GM20000 (cell line): ENCODE data around the gene ASPDH.

ENCODE experiments used
- DNase-seq: peaks from one replicate; pipeline ENCODE4 v3.0.0; 2012; ENCODE audit warnings: low spot score
- TF ChIP-seq, protein P1 (sequence below): IDR thresholded peaks from 2 replicates; pipeline ENCODE4 v1.5.1; 2012; ENCODE audit warnings: mild to moderate bottlenecking, control low read depth; ENCODE audit errors: extremely low read depth, missing control alignments

Gene ASPDH

DNA sequence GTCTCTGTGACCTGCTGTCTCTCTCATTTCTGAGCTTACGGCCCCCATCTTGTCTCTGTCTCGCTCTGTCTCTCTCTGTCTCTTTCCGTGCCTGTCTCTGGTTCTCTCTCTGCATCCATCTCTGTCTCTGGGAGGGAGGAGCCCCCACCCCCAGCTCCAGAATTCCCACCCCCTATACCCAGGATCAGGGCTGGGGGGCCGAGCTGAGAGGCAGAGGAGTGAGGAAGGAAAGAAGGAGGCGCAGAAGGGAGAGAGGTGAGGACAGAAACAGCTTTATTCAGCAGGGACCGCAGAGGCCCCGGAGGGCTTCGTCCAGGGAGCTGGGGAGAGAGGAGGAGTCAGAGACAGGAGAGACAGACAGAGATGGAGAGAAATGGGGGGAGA, 16.7 kb downstream of the ASPDH start:
- TF ChIP-seq, protein P1, sequence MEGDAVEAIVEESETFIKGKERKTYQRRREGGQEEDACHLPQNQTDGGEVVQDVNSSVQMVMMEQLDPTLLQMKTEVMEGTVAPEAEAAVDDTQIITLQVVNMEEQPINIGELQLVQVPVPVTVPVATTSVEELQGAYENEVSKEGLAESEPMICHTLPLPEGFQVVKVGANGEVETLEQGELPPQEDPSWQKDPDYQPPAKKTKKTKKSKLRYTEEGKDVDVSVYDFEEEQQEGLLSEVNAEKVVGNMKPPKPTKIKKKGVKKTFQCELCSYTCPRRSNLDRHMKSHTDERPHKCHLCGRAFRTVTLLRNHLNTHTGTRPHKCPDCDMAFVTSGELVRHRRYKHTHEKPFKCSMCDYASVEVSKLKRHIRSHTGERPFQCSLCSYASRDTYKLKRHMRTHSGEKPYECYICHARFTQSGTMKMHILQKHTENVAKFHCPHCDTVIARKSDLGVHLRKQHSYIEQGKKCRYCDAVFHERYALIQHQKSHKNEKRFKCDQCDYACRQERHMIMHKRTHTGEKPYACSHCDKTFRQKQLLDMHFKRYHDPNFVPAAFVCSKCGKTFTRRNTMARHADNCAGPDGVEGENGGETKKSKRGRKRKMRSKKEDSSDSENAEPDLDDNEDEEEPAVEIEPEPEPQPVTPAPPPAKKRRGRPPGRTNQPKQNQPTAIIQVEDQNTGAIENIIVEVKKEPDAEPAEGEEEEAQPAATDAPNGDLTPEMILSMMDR: no peak
- no peak for DNase-seq

DNA sequence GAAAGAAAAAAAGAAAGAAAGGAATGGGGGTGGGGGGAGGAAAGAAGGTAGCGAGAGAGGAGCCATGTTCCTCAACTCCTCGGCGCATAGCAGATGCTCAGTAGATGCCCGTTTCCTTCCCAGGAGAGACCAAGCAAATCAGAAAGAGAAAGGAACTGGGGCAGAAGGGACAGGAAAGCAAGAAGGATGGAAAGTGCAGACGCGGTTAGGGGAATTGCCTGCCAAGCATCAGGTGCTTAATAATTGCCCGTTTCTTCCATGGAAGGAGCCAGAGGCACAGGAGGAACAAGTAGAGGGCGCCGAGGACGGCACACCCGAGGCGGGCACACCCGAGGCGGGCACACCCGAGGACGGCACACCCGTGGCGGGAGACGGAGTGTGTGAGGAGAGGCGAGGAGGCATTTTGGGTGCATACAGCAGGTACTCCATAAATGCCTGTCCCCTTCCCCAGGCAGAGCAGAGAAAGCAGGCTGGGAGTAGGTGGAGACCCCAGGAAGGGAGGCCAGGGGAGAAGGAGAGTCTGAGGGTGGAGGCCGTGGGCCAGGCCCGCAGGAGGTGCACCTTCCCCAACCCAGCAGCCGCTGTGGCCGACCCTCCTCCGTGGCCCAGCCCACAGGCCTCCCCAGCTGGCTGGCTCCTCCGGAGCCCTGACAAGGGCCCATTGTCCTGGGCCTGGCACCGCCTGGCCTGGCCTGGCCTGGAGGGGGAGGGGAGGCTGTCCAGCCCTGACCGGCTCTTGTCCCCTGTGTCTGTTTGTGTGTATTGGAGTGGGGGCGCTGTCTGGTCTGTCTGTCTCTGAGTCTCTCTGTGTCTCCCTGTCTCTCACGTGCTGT, 17.3 kb downstream of the ASPDH start:
- DNase-seq: no peak
- TF ChIP-seq, protein P1: no peak

DNA sequence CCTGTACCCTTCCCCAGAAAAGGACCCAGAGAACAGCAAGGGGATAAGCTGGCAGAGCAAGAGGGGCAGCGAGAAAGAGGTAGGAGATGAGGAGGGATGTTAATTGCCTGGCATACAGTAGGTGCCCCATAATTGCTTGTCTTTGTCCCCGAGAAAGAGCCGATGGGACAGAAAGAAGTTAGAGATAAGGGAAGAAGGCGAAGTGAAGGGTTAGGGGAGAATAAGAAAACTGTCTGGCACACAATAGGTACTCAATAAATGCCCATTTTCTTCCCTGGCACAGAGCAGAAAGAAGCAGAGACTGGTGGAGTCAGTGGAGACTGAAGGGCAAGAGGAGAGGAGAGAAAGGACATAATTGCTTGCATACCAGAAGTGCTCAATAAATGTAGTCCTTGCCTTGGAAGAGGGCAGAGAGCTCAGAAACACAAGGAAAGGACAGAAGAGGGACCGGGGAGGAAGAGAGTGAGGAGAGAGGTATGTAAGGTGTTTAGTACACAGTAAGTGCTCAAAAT, 18.6 kb downstream of the ASPDH start:
- DNase-seq: no peak
- TF ChIP-seq, protein P1: no peak

DNA sequence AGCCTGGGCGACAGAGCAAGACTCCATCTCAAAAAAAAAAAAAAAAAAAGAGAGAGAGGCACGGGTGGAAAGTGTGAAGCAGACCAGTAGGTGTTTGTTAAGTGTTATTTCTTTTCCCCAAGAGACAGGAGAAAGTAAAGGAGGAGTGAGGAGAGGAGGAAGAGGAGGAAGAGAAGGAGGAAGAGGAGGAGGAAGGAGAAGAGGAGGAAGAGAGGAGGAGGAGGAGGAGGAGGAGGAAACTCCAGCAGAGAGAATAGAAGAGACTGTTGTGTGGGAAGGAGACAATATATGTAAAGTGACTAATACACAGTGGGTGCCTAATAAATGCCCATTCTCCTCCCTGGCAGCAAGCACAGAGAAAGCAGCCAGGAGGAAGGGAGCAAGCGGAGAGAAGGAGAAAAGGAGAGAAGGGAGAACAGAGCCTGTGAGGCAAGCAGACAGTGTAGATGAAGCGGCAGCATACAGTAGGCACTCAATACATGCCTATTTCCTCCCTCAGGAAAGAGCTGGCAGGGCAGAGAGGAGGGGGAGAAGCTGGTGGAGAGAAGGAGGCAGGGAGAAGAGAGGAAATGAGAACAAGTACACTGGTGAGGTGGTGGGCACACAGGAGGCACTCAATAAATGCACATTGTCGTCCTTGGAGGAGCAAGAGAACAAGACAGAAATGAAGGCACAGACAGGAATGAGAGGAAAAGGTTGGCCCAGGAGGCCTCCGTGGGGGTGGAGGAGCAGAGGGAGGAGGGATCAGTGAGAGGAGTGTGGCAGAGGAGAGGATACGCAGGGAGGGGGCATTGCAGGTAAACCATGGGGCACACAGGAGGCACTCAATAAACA, 19.3 kb downstream of the ASPDH start:
- TF ChIP-seq, protein P1: no peak
- no peak for DNase-seq

DNA sequence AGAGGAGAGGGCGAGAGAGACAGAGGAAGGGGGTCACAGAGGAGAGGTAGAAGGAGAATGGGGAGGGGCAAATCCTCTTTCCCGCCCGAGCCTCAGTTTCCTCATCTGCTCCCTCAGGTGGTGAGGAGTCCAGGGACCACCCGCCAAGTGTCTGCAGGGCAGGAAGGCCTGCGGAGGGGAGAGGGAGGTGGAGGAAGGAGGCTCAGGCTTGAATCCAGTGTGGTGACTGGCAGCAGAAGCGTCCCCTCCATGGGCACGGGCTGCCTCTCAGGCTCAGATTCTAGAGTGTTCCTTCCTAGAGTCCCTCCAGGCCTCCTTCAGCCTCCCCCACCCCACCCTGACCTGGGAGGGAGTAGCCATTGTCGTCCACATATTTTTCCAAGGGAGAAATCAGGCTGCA, 20.5 kb downstream of the ASPDH start:
- DNase-seq: no peak
- TF ChIP-seq, protein P1: no peak

DNA sequence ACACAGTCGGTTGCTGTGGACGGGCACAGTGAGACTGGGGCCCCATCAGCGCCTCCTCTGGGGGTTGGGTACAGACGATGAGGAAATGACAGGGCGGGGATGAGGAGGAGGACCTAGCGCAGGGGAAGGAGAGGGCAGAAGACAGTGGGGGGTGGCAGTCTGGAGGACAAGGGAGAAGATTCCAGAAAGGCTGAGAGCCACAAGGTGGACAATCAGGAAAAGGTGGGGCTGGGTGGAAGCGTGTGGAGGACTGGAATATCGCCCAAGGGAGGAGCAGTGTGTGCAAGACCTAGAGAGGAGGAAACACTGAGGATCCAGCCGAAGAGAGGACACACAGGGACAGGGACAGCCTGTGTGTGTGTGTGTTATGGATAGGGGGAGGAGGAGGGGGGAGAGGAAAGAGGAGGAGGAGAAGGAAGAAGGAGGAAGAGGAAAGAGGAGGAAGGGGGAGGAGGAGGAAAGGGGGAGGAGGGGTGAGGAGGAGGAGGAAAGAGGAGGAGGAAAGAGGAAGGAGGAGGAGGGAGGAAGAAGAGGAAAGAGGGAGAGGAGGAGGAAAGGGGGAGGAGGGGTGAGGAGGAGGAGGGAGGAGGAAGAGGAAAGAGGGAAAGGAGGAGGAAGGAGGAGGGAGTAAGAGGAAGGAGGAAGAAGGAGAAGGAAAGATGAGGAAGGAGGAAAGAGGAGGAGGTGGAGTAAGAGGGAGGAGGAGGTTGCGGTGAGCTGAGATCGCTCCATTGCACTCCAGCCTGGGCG, 21.2 kb downstream of the ASPDH start:
- TF ChIP-seq, protein P1: no peak
- DNase-seq: no peak
